ENCODE results near the gene RASSF5. TPM values are rescaled to one million over a fixed set of nuclear protein-coding genes. Genes with fewer than 3 reads are reported as not detected.
A peak's percentile ranks its signal among the peaks of the same experiment; 100 is the strongest.

RASSF5 gene
- total RNA-seq, 1 donor from 2014 or later: 1.4 TPM

DNA sequence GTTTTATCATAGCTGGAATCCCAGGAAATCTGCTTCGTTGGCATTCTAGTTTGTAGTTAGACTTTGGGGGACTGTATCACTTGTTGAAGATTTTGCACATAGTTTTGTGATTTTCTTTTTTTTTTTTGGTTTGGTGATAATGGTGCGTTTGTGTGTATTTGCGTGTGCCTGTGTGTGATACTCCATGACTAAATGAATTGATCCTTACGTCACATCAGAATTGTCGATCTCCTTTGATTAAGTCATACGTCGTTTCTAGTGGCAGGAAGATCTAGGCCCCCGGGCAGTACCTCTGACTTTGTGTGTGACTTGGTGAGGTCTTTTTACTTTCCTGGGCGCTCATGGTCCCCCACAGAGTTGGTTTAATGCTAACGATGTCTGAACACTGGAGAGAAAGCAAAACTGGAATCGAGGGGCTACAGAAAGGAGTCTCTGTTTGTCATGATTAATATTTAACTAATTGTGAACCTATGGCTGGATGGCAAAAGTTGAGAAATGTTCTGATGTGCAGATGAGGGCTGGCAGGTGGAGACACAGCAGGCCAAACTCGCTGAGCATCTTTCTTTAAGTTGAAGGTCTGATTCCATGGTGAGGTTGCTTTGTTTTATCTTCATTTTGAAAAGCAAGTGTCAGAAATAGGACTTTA is 2.4 kb downstream of the RASSF5 start:
- H3K36me3 Mint-ChIP-seq (ENCODE audit: low read depth): no peaks in the 10 kb centered on the region
- H3K9me3 Mint-ChIP-seq: no peaks in the 10 kb centered on the region
- no peak overlapping the region for H3K4me3 Mint-ChIP-seq
- H3K27me3 Mint-ChIP-seq (ENCODE audit: low read depth): peaks cover 74% of the 10 kb centered on the region
- TF ChIP-seq CTCF (conservative IDR thresholded peaks at IDR 0.05): no peak
- H3K27ac Mint-ChIP-seq (ENCODE audit: unreplicated experiment): no peak overlapping the region
- no peak for DNase-seq (ENCODE audit: low read depth, low spot score)
- H3K4me1 Mint-ChIP-seq: peaks cover 16% of the 10 kb centered on the region

GRCh38 chr1:206510371-206510770 is 3.0 kb downstream of the RASSF5 start:
- H3K4me1 Mint-ChIP-seq: peaks cover 16% of the 10 kb centered on the region
- no peak for TF ChIP-seq CTCF (conservative IDR thresholded peaks at IDR 0.05)

GRCh38 chr1:206511362-206512057 is 4.2 kb downstream of the RASSF5 start:
- no peak for DNase-seq (ENCODE audit: low read depth, low spot score)
- Mint-ChIP-seq H3K4me1 (peaks cover 16% of the 10 kb centered on the region), H3K4me3 (peak overlapping the region; percentile 2), H3K36me3 (ENCODE audit: low read depth) (no peaks in the 10 kb centered on the region), H3K9me3 (no peaks in the 10 kb centered on the region), H3K27ac (ENCODE audit: unreplicated experiment) (no peak overlapping the region), H3K27me3 (ENCODE audit: low read depth) (peaks cover 56% of the 10 kb centered on the region)
- TF ChIP-seq CTCF (conservative IDR thresholded peaks at IDR 0.05): no peak

More at GRCh38 chr1:206510371-206510770, 3.0 kb downstream of the RASSF5 start:
- Mint-ChIP-seq H3K27me3 (ENCODE audit: low read depth) (peaks cover 67% of the 10 kb centered on the region), H3K9me3 (no peaks in the 10 kb centered on the region), H3K4me3 (no peak overlapping the region), H3K27ac (ENCODE audit: unreplicated experiment) (no peak overlapping the region), H3K36me3 (ENCODE audit: low read depth) (no peaks in the 10 kb centered on the region)
- no peak for DNase-seq (ENCODE audit: low read depth, low spot score)

GRCh38 chr1:206512058-206512850 is 4.9 kb downstream of the RASSF5 start:
- Mint-ChIP-seq H3K27ac (ENCODE audit: unreplicated experiment) (no peak overlapping the region), H3K4me3 (peak overlapping the region; percentile 2), H3K36me3 (ENCODE audit: low read depth) (no peaks in the 10 kb centered on the region), H3K9me3 (no peaks in the 10 kb centered on the region), H3K4me1 (peaks cover 16% of the 10 kb centered on the region), H3K27me3 (ENCODE audit: low read depth) (peaks cover 48% of the 10 kb centered on the region)
- DNase-seq (ENCODE audit: low read depth, low spot score): no peak
- TF ChIP-seq CTCF (conservative IDR thresholded peaks at IDR 0.05): no peak

- no peak overlapping the region for H3K27ac Mint-ChIP-seq (ENCODE audit: unreplicated experiment)
These were observed 5.5 kb downstream of the RASSF5 start for GRCh38 chr1:206512851-206513180.

More at GRCh38 chr1:206512851-206513180, 5.5 kb downstream of the RASSF5 start:
- Mint-ChIP-seq H3K4me1 (peaks cover 16% of the 10 kb centered on the region), H3K9me3 (no peaks in the 10 kb centered on the region), H3K36me3 (ENCODE audit: low read depth) (no peaks in the 10 kb centered on the region), H3K4me3 (no peak overlapping the region), H3K27me3 (ENCODE audit: low read depth) (peaks cover 46% of the 10 kb centered on the region)
- DNase-seq (ENCODE audit: low read depth, low spot score): no peak
- TF ChIP-seq CTCF (conservative IDR thresholded peaks at IDR 0.05): no peak

Data from neural crest cell (in vitro differentiated cells).